DMS153 (cell line): ENCODE measurements around the gene OLFML1.
A peak's percentile ranks its signal among the peaks of the same experiment; 100 is the strongest.

Source experiments
- DNase-seq: peaks from one replicate; lab custom pipeline; 2025; lab: John Stamatoyannopoulos, UW

Gene OLFML1

DNA sequence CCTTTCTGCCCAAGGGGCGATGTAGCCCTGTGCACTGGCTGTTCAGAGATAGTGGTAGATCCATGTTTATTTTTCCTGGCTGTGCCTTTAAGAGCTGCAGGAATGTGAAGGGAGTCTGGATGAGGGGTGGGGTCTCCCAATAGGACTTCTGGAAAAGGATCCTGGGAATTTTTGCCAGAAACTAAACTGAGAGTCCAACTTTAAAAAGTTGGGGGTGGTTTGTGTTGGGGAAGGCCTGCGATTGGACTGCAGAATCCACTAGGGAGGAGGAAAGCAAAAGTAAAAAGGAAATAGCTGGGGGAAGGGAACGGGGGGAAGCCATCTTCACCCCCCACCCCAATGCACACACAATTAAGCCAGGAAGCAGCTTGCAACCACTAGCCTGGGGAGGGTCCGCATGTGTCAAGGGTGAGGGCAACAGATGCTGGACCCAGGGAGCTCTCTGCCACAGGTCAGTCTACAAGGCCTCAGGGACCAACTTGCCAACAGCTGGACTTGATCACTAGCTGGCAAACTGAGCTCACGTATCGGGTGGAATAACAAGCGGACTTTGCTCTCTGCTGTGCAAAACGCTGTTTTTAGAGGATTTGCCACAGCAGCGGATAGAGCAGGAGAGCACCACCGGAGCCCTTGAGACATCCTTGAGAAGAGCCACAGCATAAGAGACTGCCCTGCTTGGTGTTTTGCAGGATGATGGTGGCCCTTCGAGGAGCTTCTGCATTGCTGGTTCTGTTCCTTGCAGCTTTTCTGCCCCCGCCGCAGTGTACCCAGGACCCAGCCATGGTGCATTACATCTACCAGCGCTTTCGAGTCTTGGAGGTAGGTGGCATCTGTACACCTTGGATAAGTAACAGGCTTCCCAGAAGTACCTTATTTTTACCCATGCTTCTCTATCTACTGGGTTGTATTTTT, at the start of gene OLFML1:
TSS of gene OLFML1 (plus strand) at position 321 of the 912 bp plus-strand sequence. CDS start at position 691, 370 bp downstream.
- DNase-seq: no peak

DNA sequence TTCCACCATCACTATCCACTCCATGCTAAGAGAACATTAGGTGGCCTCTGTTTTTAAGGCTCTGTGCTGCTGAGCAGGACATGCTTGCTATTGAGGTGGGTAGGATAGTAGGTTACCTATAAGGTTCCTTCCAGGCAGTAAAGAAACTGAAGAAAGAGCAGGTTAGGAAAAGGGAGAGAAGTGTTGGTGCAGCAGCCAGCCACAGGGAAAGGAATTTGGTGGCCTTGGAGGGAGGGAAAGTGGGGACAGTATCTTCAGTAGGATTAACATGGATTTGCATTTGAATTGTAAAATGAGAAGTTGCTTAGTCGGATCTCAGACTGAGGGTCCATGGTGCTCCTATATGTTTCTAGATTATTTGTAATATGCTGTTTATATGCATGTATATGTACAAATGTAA, 49.2 kb upstream of the OLFML1 start:
- DNase-seq: no peak

GRCh38 chr11:7436657-7437056, 48.6 kb upstream of the OLFML1 start:
- DNase-seq: no peak

DNA sequence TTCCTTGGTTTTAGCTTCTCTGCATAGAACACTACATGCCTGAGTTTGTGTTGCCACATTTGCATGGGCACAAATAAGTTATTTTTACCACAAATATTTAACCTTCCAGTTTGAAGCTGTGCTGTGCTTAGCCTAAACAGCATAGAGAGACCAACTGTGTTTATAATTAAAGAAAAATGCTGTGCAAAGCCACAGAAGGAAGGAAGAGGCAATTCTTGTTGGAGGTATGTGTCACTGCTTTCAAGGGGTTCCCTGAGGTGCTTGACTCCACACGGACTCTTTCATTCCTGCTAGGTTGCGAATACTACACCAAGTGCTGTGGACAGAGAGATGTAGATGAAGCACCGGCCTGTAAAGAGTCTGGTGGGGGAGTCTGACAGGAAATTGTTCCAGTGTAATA, 47.6 kb upstream of the OLFML1 start:
- DNase-seq: no peak

DNA sequence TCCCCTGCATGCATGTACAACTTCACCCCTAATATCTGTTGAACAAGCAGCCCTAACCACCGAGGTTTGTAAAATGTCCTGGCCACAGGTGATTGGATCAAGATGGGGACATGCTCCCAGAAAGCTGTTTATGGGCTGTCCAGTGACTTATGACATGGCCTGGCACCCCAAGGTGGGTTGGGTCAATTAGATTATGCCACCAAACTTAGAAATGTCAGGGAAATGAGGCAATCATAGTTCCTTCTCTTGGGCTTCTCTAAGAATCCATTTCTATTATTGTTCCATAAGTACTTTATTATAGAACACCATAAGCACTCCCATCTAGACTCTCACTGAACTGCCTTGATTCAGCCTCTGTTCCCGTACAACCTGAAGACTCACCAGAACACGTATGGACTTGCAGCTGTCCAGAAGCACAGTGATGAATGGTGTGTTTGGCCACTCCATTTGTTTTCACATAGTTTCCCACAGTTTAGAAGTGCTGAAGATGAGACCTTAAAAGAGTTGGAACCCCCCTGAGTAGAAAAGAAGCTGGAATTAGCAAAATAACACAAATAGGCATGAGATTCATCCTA, 45.5 kb upstream of the OLFML1 start:
- DNase-seq: no peak

GRCh38 chr11:7442588-7443215, 42.6 kb upstream of the OLFML1 start:
- peak; percentile 31 for DNase-seq

- no peak for DNase-seq
Observed at GRCh38 chr11:7444091-7444981, 41.0 kb upstream of the OLFML1 start.

DNA sequence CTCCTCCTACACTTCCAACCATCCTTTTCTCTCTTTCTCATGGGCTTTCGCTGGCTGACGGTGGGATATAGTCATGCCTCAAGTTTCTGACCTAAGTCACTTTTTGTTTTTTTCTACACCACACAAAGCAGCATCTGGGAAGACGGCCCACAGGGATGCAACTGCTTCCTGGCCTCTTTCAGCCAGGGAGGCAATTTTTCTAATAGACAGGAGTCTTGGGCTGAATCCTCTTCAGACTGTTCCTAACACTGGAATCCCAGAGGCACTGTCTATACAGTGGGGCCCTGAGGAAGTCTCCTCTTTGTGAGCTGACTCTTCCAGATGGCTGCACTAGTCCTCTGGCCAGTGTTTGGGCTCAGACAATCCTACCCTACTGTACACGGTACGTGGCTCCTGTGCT, 39.7 kb upstream of the OLFML1 start:
- no peak for DNase-seq

GRCh38 chr11:7448201-7448600, 37.1 kb upstream of the OLFML1 start:
- no peak for DNase-seq

DNA sequence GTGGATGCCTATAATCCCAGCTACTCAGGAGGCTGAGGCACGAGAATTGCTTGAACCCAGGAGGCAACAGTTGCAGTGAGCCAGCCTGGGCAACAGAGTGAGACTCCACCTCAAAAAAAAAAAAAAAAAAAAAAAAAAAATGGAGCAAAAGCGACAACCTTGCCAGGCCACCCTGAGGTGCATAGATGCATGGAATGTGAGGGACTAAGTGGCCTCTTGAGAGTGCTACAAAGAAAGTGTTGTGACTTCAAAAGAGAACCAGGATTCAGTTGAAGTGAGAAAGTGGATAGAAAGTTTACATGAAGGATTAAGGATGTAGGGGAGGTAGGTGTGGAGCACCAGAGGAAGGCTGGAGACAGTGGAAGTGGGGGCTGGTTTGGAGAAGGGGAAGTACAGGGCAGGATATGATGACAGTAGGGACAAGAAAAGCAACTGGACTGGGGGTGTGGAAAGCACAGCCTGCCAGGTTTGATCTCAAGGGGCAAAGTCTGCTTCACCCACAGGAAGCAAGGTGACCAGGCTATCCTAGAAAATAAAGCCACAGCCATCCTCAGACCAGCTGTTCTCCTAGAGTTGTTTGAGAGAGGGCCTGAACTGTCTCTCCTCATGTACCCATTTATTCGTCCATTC, 36.0 kb upstream of the OLFML1 start:
- DNase-seq: no peak

DNA sequence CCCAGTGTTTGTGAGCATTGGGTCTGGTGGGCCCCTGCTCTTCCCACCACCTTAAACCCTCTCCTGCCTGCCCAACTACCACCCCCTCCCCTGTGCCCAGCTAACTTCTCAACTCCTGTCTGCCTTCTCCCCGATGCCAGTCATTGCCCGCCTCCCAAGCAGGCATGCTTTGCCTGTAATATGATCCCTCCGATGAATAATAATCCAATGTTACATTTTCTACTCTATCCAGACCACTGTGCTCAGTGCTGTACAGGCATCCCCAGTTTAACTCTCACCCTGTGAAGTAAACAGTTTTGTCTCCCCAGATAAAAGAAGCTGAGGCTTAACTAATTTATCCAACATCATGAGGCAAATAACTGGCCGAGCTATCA, 35.5 kb upstream of the OLFML1 start:
- no peak for DNase-seq

- DNase-seq: no peak
Observed at GRCh38 chr11:7450836-7451235, 34.5 kb upstream of the OLFML1 start.

DNA sequence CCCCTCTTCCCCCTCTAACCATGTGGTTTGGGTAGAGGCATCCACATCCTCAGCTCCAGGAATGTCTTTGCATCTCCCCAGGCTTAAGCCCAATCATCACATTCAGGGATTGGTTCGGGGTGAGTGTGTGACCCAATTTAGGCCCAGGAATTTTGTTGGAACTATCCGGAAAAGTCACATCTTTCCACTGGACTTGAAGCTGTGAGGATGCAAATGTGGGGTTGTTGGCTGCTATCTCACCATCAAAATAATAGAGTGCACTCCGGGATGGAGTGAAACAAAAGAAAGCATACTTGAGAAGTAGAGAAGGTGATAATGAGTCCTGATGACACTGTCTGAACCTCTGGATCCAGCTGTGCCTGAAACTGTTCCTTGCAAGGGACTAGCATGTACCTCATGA, 33.8 kb upstream of the OLFML1 start:
- no peak for DNase-seq

DNA sequence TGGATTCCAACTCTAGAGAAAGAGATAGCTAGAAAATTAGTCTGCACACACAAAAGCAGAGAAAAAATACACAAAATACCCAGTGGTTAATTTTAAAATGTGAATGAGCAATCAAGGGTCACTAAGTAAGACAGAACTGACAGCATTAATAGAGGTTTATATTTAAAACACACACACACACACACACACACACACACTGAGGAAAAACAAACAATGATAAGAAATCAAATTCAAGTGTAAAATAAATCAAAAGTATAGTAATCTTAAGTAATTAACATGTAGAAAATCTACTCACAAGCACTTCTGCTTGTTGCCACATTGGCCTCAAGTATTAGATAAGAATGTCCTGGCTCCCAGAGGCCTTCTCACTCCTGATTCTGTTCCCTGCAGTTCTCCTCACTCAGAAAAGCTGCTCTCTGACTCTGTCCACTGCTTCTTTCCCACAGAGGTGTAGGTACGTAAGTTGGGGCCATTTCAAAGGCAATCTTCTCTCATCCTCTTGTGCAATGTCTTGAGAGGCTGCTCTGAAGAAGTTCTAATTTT, 33.3 kb upstream of the OLFML1 start:
- DNase-seq: no peak

DNA sequence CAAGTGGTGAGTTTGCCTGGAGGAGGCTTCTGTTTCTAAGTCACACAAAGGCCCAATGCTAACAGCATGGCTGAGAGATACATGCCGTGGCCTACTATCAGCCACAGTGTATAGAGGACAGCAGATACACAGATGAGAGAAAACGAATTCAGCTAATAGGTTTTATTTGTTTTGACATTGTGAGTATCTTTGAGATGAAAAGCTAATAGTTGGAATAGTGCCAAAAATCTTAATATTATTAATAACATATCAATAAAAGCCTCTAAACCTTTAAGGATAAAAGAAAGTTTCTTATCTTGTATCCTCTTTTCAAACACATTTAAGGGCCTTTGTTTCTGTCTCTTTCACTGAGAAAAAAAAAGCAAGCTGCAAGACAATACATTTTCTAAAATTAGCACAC, 30.5 kb upstream of the OLFML1 start:
- DNase-seq: no peak

DNA sequence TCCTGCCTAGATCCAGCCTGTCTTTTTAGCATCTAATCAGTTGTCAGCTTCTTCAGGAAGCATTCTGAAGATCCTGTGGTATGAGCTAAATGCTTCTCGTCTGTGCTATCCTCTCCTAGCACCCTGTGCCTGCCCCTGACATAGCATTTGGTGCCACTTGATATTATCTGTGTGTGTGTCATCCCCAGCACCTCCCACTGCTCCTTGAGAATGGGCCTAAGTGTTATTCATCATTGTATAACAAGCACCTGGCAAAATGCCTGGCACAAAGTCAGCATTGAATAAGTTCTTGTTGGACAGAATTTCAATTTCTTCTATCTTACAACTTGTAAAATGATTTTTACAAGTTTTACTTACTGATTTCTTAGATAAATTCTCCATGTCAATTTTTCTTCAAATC, 28.1 kb upstream of the OLFML1 start:
- DNase-seq: no peak

DNA sequence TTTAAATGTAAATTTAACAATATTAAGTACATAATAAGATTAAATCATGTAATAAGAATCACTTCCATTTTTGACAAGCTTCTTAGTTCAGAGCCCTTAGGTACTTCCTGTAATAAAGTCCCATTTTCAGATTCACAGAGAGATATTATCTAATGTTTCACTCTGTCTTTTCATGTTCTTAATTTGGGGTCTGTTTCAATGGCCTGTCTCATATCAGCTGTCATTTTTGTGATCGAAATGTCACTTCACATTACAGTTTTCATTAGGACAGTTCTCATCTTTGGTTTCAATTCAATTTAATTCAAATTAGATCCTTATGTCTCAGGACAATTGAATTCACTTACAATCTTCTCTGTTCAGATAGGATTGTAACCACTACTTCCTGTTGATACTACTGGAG, 22.6 kb upstream of the OLFML1 start:
- DNase-seq: no peak

GRCh38 chr11:7467652-7468051, 17.7 kb upstream of the OLFML1 start:
- no peak for DNase-seq

GRCh38 chr11:7469351-7469865, 15.9 kb upstream of the OLFML1 start:
- DNase-seq: no peak

GRCh38 chr11:7471071-7471470, 14.2 kb upstream of the OLFML1 start:
- no peak for DNase-seq

DNA sequence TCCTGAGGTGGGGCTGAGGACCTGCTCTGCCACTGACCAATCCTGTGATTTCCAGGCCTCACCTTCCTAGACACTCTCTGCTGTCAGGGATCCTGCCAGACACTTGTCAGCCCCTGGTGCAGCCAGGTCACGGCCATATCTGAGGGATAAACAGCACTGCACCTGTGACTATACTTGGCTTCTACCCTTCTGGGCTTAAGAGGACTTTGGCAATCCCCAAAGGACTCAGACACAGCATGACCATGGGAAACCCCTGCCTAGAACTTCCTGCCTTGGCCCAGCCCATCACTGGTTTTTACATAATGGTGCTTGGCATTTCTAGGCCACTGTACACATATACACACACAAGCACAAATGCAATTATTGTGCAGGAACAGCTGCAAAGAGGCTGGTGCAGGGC, 11.6 kb upstream of the OLFML1 start:
- DNase-seq: no peak
